Measurements from ENCODE around the gene RFTN1.

DNA sequence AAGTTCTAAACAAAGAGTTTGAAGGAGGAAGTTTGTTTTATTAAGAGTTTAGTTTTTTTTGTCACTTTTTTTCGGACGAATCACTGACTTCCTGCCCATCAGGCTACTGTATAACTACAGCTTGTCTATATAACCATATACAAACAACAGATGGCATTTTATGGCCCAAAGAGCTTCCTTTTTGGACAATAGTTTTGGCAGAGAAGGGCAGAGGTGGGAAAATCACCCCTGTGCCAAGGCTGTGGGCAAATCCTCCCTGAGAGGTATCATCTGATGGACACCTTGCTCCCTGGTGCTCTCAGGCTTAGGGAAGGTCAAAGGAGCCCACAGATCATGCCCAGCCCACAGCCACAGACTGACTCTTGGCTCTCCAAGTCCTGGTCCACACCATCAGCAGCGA is 135.1 kb downstream of the RFTN1 start:
- TF ChIP-seq, protein P1, sequence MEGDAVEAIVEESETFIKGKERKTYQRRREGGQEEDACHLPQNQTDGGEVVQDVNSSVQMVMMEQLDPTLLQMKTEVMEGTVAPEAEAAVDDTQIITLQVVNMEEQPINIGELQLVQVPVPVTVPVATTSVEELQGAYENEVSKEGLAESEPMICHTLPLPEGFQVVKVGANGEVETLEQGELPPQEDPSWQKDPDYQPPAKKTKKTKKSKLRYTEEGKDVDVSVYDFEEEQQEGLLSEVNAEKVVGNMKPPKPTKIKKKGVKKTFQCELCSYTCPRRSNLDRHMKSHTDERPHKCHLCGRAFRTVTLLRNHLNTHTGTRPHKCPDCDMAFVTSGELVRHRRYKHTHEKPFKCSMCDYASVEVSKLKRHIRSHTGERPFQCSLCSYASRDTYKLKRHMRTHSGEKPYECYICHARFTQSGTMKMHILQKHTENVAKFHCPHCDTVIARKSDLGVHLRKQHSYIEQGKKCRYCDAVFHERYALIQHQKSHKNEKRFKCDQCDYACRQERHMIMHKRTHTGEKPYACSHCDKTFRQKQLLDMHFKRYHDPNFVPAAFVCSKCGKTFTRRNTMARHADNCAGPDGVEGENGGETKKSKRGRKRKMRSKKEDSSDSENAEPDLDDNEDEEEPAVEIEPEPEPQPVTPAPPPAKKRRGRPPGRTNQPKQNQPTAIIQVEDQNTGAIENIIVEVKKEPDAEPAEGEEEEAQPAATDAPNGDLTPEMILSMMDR (IDR thresholded peaks at IDR 0.05): no peak
- TF ChIP-seq POLR2A (IDR thresholded peaks at IDR 0.05): no peak
